HAP-1 (cell line): ENCODE results near the gene BEAN1.

Source experiments
- DNase-seq, 2 experiments: peaks; one replicate each; pipeline ENCODE4 v3.0.0-alpha.2; 2016 to 2020; ENCODE audit warnings: low spot score in 2 of 2
- H3K27me3 ChIP-seq: fragments of 250-450 bp; sonication (Bioruptor Pico); 2 replicates; pipeline ENCODE4 v1.5.1; 2020; ENCODE audit warnings: low read depth, mild to moderate bottlenecking, moderate library complexity
- H3K36me3 ChIP-seq: fragments of 250-450 bp; sonication (Bioruptor Pico); replicated peaks from 2 replicates; pipeline ENCODE4 v1.5.1; 2020; ENCODE audit warnings: mild to moderate bottlenecking
- H3K4me1 ChIP-seq: fragments of 250-450 bp; sonication (Bioruptor Pico); 2 replicates; pipeline ENCODE4 v1.5.1; 2020; ENCODE audit warnings: mild to moderate bottlenecking
- H3K4me3 ChIP-seq: fragments of 250-450 bp; sonication (Bioruptor Pico); 2 replicates; pipeline ENCODE4 v1.5.1; 2020; ENCODE audit warnings: mild to moderate bottlenecking, moderate library complexity
- H3K9me3 ChIP-seq: fragments of 250-450 bp; sonication (Bioruptor Pico); 2 replicates; pipeline ENCODE4 v1.5.1; 2020; ENCODE audit warnings: mild to moderate bottlenecking, moderate library complexity
- in situ Hi-C: fragments of 300-500 bp; cut with MboI; formaldehyde crosslinking; loops from 3 replicates; pipeline ENCODE4 v1.14.3; 2020; ENCODE audit warnings: low sequenced_read_pairs, inconsistent platforms, mixed read lengths

BEAN1 gene, protein sequence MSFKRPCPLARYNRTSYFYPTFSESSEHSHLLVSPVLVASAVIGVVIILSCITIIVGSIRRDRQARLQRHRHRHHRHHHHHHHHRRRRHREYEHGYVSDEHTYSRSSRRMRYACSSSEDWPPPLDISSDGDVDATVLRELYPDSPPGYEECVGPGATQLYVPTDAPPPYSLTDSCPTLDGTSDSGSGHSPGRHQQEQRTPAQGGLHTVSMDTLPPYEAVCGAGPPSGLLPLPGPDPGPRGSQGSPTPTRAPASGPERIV

DNA sequence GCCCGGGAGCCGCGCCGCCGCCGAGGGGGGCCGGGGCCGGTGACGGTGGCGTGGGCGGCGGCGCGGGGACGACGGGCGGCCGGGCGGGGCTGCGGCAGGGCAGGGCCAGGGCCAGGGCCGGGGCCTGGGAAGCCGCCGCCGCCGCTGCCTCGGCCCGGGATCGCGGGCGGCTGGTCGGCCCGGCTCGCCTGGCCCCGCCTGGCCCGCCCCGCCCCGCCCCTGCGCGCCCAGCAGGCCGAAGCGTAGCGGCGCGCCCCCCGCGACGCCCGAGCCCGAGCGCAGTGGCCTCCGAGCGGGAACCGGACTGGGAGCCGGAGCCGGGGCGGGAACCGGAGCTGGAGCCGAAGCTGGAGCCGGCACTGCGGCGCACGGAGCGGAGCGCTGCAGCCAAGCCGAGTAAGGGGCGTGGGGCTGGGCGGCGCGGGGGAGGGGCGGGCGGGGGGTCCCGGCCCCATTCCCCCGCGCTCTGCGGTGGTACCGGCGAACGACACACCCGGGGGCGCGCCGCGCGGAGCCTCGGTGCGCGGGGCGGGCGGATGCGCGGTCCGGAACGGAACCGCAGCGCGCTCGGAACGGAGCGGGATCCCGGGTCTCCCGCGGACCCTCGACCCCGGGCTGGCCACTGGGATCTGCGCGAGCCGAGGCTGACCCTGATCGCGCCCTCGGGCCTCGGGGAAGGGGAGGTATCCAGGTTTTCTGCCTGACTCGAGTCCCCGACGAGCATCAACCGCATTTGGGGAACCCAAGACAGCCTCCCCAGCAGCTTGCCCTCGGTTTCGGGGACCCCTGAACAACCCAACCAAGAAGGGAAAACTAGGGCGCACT, at the start of gene BEAN1:
Gene BEAN1 (plus strand): TSS at position 260 of the 825 bp plus-strand sequence. CDS start 10,382 bp downstream, outside the sequence.
- Histone ChIP-seq H3K36me3 (no peaks in the 10 kb centered on the region), H3K4me1 (no peaks in the 10 kb centered on the region), H3K4me3 (peak within 1 kb of the TSS; percentile 6), H3K9me3 (no peaks in the 10 kb centered on the region), H3K27me3 (peaks cover 53% of the 10 kb centered on the region)
- in situ Hi-C loops, result no loop called here
- peak in 1 of 2 experiments; percentile 46 for DNase-seq

DNA sequence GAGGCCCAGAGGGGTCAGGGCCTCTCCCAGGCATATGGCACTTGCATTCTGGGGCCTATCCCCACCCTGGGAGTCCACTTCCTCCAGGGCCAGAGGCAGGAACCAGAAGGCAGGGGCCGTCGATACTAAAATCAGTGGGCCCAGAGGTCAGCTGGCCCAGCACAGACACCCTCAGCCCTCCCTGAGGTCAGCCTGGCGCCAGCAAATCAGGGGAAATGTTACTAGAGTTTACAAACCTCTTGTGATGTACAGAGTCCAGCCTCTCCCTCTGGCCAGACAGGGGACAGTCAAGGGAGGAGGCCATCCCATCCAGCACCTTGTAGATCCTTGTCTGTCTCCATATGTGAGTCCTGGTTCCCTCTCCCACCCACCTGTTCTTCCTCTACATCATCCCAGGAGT, 49.8 kb upstream of the BEAN1 start:
- H3K9me3 ChIP-seq, result no peaks in the 10 kb centered on the region
- H3K27me3 ChIP-seq, result peaks cover 3% of the 10 kb centered on the region; the same call in 1 of the 2 replicates
- DNase-seq, result no peak
- H3K36me3 ChIP-seq, result no peaks in the 10 kb centered on the region
- H3K4me3 ChIP-seq, result no peak overlapping the region
- H3K4me1 ChIP-seq, result no peaks in the 10 kb centered on the region
- in situ Hi-C loops, result no loop called here

DNA sequence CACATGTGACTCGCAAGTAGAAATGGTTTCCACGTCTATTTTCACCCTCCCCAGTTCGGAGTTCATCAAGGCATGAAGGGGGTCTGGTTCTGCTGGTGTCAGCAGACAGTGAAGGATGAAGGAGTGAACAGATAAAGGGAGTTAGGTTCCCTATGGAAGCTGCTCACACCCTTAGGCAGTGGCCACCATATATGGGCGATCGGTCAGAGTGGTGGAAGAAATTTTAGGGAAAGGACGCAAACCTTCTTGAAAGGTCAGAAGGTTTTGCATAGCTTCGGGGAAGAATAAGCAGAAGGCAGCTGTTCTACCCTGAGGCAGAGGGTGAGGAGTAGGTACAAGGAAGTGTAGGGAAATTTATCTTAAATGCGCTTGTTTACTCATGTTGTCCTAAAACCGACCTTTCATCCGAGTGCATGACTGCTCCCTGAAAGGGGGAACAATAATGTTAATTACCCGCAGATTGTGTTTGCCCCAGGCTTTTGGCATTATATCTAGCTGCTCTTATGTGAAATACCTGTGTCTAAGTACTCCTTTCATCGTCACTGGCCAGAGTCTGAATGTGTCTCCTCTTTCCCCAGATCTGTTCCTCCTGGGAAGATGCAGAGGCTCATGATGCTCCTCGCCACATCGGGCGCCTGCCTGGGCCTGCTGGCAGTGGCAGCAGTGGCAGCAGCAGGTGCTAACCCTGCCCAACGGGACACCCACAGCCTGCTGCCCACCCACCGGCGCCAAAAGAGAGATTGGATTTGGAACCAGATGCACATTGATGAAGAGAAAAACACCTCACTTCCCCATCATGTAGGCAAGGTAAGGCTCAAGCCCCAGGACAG, 48.1 kb upstream of the BEAN1 start:
- H3K36me3 ChIP-seq, result no peaks in the 10 kb centered on the region
- H3K4me1 ChIP-seq, result no peaks in the 10 kb centered on the region
- in situ Hi-C loops, result no loop called here
- H3K9me3 ChIP-seq, result no peaks in the 10 kb centered on the region
- H3K27me3 ChIP-seq, result no peaks in the 10 kb centered on the region; the same call in 1 of the 2 replicates
- H3K4me3 ChIP-seq, result no peak overlapping the region
- DNase-seq, result no peak

DNA sequence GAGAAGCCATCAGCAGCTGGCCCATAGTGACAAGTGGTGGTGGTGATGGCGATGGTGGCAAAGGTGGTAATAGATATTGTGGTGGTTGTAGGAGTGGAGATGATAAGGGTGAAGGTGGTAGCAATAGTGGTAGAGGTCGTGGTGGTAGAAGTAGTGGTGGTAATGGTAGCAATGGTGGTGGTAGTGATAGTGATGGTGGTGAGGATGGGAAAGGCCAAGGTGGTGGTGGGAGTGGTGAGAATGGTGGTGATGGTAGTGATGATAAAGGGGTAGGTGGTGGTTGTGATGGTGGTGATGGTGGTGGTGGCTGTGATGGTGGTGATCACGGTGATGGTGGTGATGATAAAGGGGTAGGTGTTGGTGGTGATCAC, 47.5 kb upstream of the BEAN1 start:
- no peaks in the 10 kb centered on the region for H3K4me1 ChIP-seq

DNA sequence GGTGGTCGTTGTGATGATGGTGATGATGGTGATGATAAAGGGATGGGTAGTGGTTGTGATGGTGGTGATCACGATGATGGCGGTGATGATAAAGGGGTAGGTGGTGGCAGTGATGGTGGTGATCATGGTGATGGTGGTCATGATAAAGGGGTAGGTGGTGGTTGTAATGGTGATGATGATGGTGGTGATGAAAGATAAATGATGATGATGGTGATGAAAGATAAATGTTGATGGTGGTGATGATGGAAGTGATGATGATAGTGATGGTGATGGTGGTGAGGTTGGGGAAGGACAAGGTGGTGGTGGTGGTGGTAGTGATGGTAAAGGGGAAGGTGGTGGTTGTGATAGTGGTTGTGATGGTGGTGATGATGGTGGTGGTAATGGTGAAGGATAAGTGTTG, 46.7 kb upstream of the BEAN1 start:
- in situ Hi-C loops, result no loop called here

More for the DNA sequence above, 47.5 kb upstream of the BEAN1 start:
- no peak for DNase-seq
- H3K4me3 ChIP-seq, result no peak overlapping the region
- in situ Hi-C loops, result no loop called here
- no peaks in the 10 kb centered on the region for H3K9me3 ChIP-seq
- H3K27me3 ChIP-seq, result no peaks in the 10 kb centered on the region
- H3K36me3 ChIP-seq, result no peaks in the 10 kb centered on the region

DNA sequence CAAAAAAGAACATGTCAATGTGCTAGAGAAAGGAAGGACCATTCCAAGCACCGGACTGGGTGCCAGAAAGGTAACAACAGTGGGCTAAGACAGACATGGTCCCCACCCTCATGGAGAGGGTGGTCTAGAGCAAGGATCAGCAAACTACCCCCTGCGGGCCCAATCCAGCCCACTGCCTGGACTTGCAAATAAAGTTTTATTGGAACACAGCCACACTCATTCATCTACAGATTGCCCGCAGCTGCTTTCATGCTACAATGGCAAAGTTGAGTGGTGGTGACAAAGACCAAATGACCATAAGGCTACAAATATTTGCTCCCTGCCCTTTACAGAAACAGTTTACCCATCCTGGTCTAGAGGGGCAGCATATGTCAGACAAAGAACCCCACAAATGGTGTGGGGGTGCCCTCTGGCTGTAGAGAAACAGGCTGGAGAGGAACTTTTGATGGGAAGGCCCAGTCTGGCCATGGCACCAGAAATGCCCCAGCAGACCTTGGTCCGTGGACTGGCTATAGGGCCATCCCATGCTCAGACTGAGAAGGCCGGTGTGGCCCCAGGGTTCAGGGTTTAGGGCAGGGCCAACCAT, 45.4 kb upstream of the BEAN1 start:
- H3K4me1 ChIP-seq, result no peaks in the 10 kb centered on the region
- H3K27me3 ChIP-seq, result no peaks in the 10 kb centered on the region; the same call in 1 of the 2 replicates
- H3K4me3 ChIP-seq, result no peak overlapping the region
- H3K36me3 ChIP-seq, result no peaks in the 10 kb centered on the region
- no peaks in the 10 kb centered on the region for H3K9me3 ChIP-seq
- DNase-seq, result no peak
- in situ Hi-C loops, result no loop called here

More for the DNA sequence above, 46.7 kb upstream of the BEAN1 start:
- no peaks in the 10 kb centered on the region for H3K36me3 ChIP-seq
- no peak for DNase-seq
- H3K9me3 ChIP-seq, result no peaks in the 10 kb centered on the region
- no peaks in the 10 kb centered on the region for H3K4me1 ChIP-seq
- no peak overlapping the region for H3K4me3 ChIP-seq
- no peaks in the 10 kb centered on the region; the same call in 1 of the 2 replicates for H3K27me3 ChIP-seq

DNA sequence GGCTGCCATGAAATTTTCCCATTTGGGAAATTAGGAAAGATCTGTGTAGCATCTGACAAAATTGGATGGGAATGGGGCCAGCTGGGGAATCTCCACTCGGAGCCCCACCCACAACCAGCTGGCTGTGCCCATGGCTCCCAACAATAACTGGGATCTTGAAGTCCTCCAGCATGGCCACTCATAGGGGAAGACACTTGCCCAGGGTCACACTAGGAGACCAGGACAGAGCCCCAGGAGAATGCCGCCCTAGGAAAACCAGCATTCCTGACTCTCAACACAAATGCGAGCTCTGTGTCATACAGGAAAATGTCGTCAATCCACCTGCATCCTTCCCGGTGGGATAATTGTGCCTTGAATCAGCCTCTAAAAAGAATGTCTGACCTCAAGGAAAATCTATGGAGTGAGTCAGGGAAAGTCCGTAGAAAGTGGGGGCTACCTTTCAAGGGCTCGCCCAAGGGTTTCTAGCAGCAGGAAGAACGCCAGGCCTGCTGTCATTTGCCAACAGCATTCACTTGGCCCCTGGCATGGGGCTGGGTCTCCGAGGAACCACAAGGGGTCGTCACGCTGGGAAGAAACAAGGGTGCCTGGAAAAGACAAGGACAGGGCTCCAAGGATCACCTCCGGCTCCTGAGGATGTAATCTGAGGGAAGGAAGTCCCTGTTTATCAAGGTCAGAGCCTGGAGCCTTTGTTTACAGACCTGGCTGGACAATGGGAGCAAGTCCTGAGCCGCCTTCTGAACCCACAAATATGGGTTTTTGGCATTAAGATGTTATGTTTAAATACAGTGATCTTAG, 44.7 kb upstream of the BEAN1 start:
- H3K4me1 ChIP-seq, result no peaks in the 10 kb centered on the region
- H3K36me3 ChIP-seq, result no peaks in the 10 kb centered on the region
- no peaks in the 10 kb centered on the region; the same call in 1 of the 2 replicates for H3K27me3 ChIP-seq
- no peaks in the 10 kb centered on the region for H3K9me3 ChIP-seq
- in situ Hi-C loops, result no loop called here
- DNase-seq, result no peak
- H3K4me3 ChIP-seq, result no peak overlapping the region

DNA sequence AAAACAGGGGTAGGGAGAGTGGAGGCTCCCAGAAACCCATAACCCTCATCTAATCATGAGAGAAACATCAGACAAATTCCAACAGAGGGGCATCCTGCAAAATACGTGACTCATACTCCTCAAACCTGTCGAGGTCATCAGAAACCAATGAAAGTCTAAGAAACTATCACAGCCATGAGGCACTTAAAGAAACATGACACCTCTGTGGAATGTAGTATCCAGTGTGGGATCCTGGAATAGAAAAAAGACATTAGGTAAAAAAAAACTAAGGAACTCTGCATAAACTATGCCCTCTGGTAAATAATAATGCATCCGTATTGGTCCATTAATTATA, 44.2 kb upstream of the BEAN1 start:
- DNase-seq, result no peak
- Histone ChIP-seq H3K4me3 (no peak overlapping the region), H3K27me3 (no peaks in the 10 kb centered on the region; the same call in 1 of the 2 replicates), H3K9me3 (no peaks in the 10 kb centered on the region), H3K4me1 (no peaks in the 10 kb centered on the region), H3K36me3 (no peaks in the 10 kb centered on the region)
- in situ Hi-C loops, result no loop called here

DNA sequence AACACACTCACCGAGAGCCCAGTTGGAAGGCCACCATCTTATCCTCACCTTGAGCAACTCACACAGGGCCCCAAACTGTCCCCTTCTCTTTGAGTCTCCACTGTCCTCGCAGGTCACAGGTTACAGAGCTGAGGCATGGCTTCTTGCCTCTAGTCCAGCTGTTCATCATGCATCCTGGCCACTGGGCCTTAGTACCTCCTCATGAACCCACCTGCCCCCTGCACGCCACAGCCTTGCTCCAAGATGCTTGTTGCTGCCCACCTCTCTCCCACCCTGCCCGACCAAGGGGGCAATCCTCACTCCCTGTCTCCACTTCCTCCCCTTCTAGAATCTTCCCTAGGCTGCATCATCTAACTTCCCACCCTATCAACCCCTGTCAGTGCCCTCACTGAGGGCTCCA, 43.5 kb upstream of the BEAN1 start:
- in situ Hi-C loops, result no loop called here
- no peaks in the 10 kb centered on the region; the same call in 1 of the 2 replicates for H3K27me3 ChIP-seq
- H3K9me3 ChIP-seq, result no peaks in the 10 kb centered on the region
- no peak overlapping the region for H3K4me3 ChIP-seq
- H3K4me1 ChIP-seq, result no peaks in the 10 kb centered on the region
- no peaks in the 10 kb centered on the region for H3K36me3 ChIP-seq
- DNase-seq, result no peak

DNA sequence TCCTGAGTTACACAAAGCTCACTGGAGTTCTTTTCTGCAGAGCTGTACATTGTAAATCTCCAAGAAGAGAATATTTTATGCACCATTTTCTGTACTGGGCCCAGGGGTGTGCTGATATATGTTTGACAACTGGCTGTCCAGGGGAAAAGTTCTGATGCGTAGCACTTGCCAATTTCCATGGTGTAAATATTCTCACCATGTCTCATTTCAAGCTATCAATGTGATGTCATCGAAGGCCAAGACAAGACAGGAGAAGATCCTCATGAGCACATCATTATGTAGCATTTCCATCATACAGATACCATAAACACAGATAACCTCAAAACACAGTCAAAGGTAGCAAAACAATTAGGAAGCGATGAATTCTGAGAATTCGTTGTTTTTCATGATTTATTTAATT, 41.7 kb upstream of the BEAN1 start:
- no peaks in the 10 kb centered on the region; the same call in 1 of the 2 replicates for H3K27me3 ChIP-seq
- in situ Hi-C loops, result no loop called here
- no peaks in the 10 kb centered on the region for H3K36me3 ChIP-seq
- no peaks in the 10 kb centered on the region for H3K9me3 ChIP-seq
- no peak for DNase-seq
- H3K4me1 ChIP-seq, result no peaks in the 10 kb centered on the region
- no peak overlapping the region for H3K4me3 ChIP-seq

DNA sequence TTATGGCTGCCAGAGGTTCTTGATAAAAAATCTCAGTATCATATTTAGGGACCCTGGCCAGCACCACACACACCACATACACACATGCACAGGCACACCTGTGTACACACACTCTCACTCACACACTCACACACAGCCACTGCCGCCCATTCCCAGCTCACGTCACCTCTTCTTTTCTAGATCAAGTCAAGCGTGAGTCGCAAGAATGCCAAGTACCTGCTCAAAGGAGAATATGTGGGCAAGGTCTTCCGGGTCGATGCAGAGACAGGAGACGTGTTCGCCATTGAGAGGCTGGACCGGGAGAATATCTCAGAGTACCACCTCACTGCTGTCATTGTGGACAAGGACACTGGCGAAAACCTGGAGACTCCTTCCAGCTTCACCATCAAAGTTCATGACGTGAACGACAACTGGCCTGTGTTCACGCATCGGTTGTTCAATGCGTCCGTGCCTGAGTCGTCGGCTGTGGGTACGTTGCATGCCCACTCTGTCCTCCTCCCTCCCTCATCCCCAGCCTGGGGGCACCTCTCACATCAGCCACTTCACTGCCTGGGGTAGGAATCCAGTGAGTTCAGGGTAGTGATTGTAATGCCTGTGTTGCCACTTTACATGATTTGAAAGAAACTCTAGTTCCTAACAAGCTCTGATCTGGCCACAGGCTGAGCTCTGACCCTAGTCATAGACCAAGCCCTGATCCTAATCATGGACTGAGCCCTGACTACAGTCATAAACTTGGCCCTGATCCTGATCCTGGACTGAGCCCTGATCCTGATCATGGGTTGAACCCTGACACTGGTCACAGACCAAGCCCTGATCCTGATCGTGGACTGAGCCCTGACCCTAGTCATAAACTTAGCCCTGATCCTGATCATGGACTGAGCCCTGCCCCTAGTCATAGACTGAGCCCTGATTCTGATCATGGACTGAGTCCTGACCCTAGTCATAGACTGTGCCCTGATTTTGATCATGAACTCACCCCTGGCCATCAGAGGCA, 40.2 kb upstream of the BEAN1 start:
- Histone ChIP-seq H3K36me3 (no peaks in the 10 kb centered on the region), H3K4me1 (no peaks in the 10 kb centered on the region), H3K27me3 (no peaks in the 10 kb centered on the region; the same call in 1 of the 2 replicates), H3K9me3 (no peaks in the 10 kb centered on the region), H3K4me3 (no peak overlapping the region)
- DNase-seq, result no peak
- in situ Hi-C loops, result no loop called here

DNA sequence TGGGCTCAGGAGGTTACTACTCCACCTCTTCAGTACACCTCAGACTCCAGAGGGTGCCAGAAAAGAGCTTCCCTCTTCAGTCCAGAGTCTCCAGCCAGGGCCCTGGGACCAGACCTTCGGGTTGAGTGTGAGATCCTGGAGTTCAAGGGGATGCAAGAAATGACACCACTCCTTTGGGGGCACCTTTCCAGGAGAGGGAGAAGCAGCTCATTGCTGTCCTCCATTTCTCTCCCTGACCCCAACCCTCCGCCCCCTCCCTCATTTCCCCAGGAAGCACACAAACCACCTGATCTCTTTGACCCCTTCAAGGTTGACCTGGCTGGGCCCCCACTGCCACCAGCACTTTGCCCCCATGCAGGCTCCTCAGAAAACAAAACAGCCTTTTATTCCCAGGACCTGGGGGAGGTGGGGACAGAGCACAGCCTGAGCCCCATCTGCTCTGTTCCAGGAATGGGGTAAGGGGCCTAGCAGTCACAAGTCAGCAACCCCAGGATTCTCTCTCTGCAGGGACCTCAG, 39.2 kb upstream of the BEAN1 start:
- DNase-seq, result no peak
- Histone ChIP-seq H3K36me3 (no peaks in the 10 kb centered on the region), H3K9me3 (no peaks in the 10 kb centered on the region), H3K27me3 (no peaks in the 10 kb centered on the region; the same call in 1 of the 2 replicates), H3K4me3 (no peak overlapping the region), H3K4me1 (no peaks in the 10 kb centered on the region)
- in situ Hi-C loops, result no loop called here
